GM12872 (cell line): Measurements from ENCODE around the gene ZNF675.

Experiments used
- TF ChIP-seq, protein P1 (sequence below): IDR thresholded peaks from 3 replicates; pipeline ENCODE4 v1.5.1; 2011; ENCODE audit warnings: low read depth, mild to moderate bottlenecking, low read length, moderate library complexity; ENCODE audit not compliant: insufficient read depth

ZNF675 gene

DNA sequence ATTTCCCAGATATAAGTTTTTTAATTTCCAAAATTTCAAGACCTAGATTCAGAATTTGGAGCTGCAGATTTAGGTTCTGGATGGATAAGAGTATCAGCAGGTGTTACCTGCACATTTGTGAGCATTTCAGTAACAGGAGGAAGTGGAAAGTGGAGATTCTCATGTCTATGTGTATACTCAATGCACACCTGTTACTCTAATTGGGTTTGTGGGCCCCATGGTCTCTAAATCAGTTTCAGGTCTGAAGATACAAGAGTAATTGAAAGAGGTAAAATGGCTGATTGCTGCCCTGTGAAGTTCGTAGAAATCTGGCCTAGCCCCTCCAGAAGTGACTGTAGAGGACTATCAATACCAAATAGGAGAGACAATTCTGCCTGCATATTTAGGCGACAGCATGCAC is 13.9 kb downstream of the ZNF675 start:
- TF ChIP-seq, protein P1, sequence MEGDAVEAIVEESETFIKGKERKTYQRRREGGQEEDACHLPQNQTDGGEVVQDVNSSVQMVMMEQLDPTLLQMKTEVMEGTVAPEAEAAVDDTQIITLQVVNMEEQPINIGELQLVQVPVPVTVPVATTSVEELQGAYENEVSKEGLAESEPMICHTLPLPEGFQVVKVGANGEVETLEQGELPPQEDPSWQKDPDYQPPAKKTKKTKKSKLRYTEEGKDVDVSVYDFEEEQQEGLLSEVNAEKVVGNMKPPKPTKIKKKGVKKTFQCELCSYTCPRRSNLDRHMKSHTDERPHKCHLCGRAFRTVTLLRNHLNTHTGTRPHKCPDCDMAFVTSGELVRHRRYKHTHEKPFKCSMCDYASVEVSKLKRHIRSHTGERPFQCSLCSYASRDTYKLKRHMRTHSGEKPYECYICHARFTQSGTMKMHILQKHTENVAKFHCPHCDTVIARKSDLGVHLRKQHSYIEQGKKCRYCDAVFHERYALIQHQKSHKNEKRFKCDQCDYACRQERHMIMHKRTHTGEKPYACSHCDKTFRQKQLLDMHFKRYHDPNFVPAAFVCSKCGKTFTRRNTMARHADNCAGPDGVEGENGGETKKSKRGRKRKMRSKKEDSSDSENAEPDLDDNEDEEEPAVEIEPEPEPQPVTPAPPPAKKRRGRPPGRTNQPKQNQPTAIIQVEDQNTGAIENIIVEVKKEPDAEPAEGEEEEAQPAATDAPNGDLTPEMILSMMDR, result no peak

- TF ChIP-seq, protein P1, result no peak
Observed at GRCh38 chr19:23665651-23666410, 21.2 kb downstream of the ZNF675 start.
